Glomerular endothelial cell (primary cell): ENCODE results near the gene SMC2. TPM values are rescaled to one million over a fixed set of nuclear protein-coding genes. Genes with fewer than 3 reads are reported as not detected.

Experiments used
- DNase-seq: peaks from one replicate; pipeline ENCODE4 v3.0.0-alpha.2; 2011; ENCODE audit warnings: low read depth, low spot score; ENCODE audit errors: extremely low read depth
- total RNA-seq: library from RNA; depleted of rRNA; stranded (reverse); fragments of >200 nt; gene quantifications from 2 replicates; pipeline ENCODE4 v1.2.3, GENCODE V29; 2015

SMC2 gene
- total RNA-seq, 1 donor from 2014 or later: 9.7 TPM

- DNase-seq: no peak
These were observed 5.5 kb downstream of the SMC2 start for GRCh38 chr9:104099630-104100029.

GRCh38 chr9:104104360-104104759, 10.3 kb downstream of the SMC2 start:
- DNase-seq: no peak

DNA sequence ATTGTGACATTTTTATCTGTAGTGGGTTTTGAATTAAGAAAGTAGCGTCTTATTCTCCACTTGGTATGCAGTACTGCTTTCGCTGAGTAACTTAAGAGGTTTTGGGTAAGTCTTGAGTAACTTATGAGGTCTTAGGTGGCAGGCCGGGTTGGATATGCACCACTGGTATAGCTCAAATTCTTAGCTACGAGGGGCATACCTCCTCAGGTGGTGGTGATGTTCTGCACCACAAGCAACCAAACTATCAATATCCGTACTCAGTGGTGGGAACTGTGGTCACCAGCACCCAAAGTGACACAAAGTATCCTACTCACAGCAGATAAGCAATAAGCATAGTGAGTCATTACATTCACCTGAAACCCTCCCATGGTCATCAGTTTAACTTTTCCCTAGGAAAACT, 13.7 kb downstream of the SMC2 start:
- DNase-seq: no peak

DNA sequence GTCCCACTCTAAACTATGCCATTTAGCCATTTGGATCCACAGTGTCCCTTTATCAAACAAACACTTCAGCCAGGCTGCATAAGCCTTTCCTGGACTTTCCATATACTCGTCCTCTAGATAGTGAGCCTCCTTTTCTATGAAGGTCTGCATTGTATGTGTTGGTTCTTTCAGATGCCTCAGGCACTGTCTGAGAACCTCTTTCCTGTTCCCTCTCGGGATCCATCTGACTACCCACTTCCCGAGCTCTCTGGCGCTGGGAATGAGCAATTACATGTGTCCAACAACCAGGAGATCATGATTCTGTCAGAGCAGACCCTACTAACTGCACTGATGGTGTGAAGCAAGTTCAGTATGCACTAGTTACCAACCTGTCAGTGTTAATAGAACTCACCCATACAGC, 14.2 kb downstream of the SMC2 start:
- DNase-seq: no peak

DNA sequence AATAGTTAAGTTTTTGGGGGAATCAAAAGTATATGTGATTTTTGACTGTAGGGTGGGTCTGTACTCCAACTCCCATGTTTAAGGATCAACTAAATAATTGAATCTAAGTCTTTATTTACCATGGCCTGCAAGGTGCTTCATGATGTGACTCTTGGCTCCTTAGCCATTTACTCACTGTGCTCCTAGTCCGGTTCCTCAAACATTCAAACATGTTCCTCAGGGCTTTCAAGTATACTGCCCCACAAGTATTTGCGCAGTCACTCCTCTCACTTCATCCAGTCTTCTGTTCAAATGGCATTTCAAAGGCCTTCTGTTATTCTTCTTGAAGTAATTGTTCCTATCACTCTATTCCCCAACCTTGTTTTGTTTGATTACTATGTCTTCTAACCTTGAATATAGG, 16.4 kb downstream of the SMC2 start:
- DNase-seq: no peak

- DNase-seq: no peak
These were observed 24.8 kb downstream of the SMC2 start for GRCh38 chr9:104118916-104119315.

- DNase-seq: no peak
These were observed 26.9 kb downstream of the SMC2 start for GRCh38 chr9:104121022-104121421.

DNA sequence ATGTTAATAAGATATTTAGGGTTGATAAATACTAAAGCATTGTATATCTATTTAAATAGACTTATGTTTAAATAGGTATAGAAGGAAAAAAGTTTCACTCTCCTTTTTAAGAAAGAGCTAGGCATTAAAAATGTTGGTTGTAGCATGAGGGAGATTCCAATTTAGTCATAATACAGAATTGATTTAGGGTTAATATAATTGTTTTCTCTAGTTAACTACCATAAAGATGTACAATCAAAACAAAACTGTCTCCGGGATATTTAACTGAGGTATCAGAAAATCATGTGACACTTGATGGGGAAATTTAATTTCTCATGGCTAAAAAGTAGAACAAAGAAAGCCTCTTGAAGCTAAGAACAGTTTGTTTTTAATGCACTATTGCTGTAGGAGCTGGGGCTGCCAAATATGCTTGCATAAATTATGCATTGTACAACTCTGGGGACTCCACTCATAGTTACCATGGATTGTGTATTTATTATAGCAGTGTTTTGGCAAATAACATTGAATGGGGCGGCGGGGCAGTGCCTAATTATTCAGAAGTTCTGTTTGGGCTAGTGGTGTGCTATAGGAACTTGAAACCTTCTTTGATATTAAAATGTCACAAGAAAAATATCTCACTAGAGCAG, 44.2 kb downstream of the SMC2 start:
- DNase-seq: no peak

DNA sequence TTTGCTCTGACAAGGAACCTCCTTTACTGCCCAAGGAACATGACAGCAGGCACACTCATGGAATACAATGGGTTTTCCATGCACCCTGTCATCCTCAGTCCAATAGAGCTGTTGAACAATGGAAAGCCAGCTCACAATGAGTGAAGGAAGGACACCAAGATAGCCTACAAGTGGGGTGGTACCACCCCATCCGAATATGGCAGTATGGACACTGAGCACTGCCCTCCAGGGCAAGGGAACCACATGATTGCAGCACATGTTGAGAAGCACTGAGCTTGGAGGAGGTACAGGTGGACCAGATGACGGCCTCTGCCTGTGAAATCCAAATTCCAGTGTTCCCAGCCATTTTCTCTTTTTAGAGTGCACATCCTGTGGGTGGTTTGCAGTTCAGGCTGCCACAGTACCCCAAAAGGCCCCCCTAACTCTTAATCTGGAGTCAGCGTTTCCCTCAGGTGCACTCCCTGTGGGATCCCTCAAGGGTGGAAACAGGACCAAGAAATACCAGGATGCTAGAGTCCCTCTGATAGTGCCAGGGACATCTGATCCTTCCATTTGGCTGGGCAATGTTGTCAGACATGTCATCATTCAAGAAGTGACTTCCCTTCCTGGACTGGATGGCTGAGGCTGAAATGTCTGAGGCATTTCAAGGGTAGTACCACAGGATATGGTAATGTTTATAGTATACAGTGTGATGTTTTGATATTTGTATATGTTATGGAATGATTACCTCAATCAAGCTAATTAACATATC, 48.9 kb downstream of the SMC2 start:
- no peak for DNase-seq

DNA sequence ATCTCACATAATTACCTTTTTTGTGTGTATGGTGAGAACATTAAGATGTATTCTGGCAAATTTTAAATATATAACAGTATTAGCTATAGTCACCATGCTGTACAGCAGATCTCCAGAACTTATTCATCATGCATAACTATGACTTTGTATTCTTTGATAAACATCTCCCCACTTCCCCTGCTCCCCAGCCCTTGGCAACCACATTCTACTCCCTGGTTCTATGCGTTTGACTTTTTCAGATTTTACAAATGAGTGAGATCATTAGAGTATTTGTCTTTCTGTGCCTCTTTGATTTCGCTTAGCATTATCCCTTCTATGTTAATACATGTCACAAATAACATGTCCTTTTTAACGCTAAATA, 49.4 kb downstream of the SMC2 start:
- no peak for DNase-seq

DNA sequence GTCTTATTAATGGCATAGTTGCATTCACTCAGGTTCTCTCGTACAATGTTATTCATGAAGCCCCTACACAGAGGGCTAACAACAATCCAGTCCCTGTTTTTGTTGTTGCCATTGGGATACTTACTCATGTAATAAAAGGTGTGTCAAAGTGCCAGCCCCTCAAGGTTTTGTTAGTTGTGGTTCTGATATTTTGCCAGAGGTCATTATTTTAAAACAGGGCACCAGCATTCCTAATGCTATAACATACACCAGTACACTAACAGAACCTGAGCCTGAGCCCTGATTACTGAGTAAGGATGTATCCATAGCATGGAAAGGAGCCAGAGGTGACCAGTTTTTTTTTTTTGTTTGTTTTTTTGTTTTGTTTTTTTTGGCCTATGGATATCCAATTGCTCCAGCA, 50.2 kb downstream of the SMC2 start:
- no peak for DNase-seq

- no peak for DNase-seq
These were observed 79.0 kb downstream of the SMC2 start for GRCh38 chr9:104173067-104173466.

- DNase-seq: no peak
These were observed 83.0 kb downstream of the SMC2 start for GRCh38 chr9:104177003-104177611.

DNA sequence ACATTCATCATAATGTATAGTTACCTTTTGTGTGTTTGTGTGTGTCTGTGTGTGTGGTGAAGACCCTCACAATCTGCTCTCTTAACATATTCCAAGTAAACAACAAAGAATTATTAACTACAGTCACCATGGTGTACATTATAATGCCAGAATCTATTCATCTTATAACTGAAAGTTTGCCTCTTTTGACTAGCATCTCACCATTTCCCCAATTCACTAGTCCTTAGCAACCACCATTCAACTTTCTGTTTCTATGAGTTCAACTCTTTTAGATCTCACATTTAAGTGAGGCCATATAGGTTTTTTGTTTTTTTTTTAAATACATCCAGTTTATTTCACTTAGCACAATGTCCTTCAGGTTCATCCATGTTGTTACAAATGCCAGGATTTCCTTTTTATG, 83.6 kb downstream of the SMC2 start:
- no peak for DNase-seq
